Activated B cell treated with CpG ODN at 0.5 μM for 24 hours (primary cell): ENCODE results near the gene RBMS1. TPM values are rescaled to one million over a fixed set of nuclear protein-coding genes. Genes with fewer than 3 reads are reported as not detected.
A peak's percentile ranks its signal among the peaks of the same experiment; 100 is the strongest.

Experiments
- ATAC-seq: fragments of 200-7000 bp; cut with Tn5 transposase; one replicate; pipeline ENCODE4 v1.10.0; 2021; ENCODE audit warnings: low read depth, mild to moderate bottlenecking, moderate library complexity
- CTCF ChIA-PET: fragments of 350-600 bp; sonication (Branson Sonifier 250); formaldehyde crosslinking; loops from one replicate; lab custom pipeline; 2021; ENCODE audit warnings: antibody characterized with exemption; lab: Charles Lee
- POLR2A ChIA-PET: fragments of 350-600 bp; sonication (Branson Sonifier 250); formaldehyde crosslinking; loops from one replicate; lab custom pipeline; 2021; ENCODE audit warnings: antibody characterized with exemption; lab: Charles Lee
- DNase-seq: peaks from one replicate; pipeline ENCODE4 v3.0.0; 2022
- H3K27ac Mint-ChIP-seq: one replicate; pipeline ENCODE4 v1.8.0; 2020; ENCODE audit warnings: mixed read lengths
- H3K27me3 Mint-ChIP-seq: one replicate; pipeline ENCODE4 v1.8.0; 2021; ENCODE audit warnings: mixed read lengths
- H3K36me3 Mint-ChIP-seq: one replicate; pipeline ENCODE4 v1.8.0; 2021; ENCODE audit warnings: low read depth, mixed read lengths
- H3K4me1 Mint-ChIP-seq: one replicate; pipeline ENCODE4 v1.8.0; 2021; ENCODE audit warnings: mixed read lengths
- H3K4me3 Mint-ChIP-seq: one replicate; pipeline ENCODE4 v1.8.0; 2020; ENCODE audit warnings: mild to moderate bottlenecking, mixed read lengths
- H3K9me3 Mint-ChIP-seq: one replicate; pipeline ENCODE4 v1.8.0; 2020; ENCODE audit warnings: mixed read lengths
- intact Hi-C: fragments of 100-400 bp; cut with micrococcal nuclease; formaldehyde crosslinking; loops from one replicate; pipeline ENCODE4 v1.15.1; 2024
- total RNA-seq: library from RNA; stranded (reverse); gene quantifications from 2 replicates; pipeline ENCODE4 v1.2.3, GENCODE V29; 2022
- TF ChIP-seq, protein P1 (sequence below): fragments of 200-600 bp; IDR thresholded peaks from one replicate; pipeline ENCODE4 v1.8.0; 2022; ENCODE audit warnings: antibody characterized with exemption, mild to moderate bottlenecking

Gene RBMS1
- total RNA-seq, 1 donor from 2014 or later: 30.9 TPM

DNA sequence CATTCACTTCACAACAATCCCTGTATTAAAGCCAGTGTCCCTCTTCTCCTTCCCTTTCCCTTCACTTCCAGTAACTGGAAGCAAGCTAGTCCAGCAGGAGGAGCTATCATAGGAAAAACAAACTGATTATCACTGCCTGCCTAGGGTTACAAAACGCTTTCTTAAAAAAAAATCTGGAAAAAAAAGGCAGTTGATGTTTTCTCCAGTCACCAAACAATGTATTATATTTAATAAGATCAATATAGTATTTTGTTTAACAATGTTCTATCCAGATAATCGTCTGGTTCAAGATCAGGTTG, 214.8 kb downstream of the RBMS1 start:
- ChIA-PET CTCF (no interaction called here), POLR2A (no interaction called here)
- DNase-seq (no peak), ATAC-seq (no peak)
- H3K27ac Mint-ChIP-seq: no peak overlapping the region
- no peaks in the 10 kb centered on the region for H3K9me3 Mint-ChIP-seq
- no peak overlapping the region for H3K4me3 Mint-ChIP-seq
- TF ChIP-seq, protein P1, sequence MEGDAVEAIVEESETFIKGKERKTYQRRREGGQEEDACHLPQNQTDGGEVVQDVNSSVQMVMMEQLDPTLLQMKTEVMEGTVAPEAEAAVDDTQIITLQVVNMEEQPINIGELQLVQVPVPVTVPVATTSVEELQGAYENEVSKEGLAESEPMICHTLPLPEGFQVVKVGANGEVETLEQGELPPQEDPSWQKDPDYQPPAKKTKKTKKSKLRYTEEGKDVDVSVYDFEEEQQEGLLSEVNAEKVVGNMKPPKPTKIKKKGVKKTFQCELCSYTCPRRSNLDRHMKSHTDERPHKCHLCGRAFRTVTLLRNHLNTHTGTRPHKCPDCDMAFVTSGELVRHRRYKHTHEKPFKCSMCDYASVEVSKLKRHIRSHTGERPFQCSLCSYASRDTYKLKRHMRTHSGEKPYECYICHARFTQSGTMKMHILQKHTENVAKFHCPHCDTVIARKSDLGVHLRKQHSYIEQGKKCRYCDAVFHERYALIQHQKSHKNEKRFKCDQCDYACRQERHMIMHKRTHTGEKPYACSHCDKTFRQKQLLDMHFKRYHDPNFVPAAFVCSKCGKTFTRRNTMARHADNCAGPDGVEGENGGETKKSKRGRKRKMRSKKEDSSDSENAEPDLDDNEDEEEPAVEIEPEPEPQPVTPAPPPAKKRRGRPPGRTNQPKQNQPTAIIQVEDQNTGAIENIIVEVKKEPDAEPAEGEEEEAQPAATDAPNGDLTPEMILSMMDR: no peak
- intact Hi-C loops: no loop called here
- H3K36me3 Mint-ChIP-seq: peaks cover 76% of the 10 kb centered on the region
- H3K27me3 Mint-ChIP-seq: no peaks in the 10 kb centered on the region
- H3K4me1 Mint-ChIP-seq: no peaks in the 10 kb centered on the region

DNA sequence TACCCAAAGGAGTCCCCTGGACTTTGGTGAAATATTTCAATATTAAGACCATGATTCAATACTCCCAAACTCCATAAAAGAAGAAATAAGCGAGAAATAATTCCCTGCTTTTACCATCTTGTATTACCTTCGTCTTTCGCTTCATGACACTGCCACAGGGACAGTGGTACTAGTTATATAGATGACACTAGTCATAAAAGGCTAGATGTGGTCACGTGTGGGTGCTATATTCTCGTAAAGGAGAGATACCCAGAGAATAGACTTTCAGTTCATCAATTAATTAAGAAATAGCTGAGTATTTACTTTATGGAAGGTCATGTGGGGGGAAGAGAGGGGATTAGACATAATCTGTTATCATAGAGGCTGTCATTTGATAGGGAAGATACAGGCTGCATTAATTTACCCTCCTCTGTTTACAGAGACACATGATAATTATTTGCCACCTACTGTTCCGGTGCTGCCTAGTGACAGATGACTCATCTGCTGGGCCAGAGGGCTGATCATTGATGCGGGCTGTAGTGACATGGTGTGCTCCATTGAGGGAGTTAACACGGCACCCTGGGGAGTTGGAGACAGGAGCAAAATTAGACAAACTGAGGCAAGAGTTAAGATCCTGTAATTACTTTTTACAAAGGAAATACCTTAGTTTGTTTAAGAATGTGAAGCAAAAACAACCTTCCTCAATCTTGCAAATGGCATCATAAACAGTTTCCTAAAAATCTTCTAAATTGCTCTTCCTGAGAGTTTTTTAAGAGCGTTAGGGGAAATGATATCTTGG, 215.3 kb downstream of the RBMS1 start:
- H3K4me1 Mint-ChIP-seq: no peaks in the 10 kb centered on the region
- no peak overlapping the region for H3K4me3 Mint-ChIP-seq
- ATAC-seq: peak; percentile 78
- H3K9me3 Mint-ChIP-seq: no peaks in the 10 kb centered on the region
- no peak overlapping the region for H3K27ac Mint-ChIP-seq
- ChIA-PET CTCF (no interaction called here), POLR2A (interaction anchor here (0.6 kb wide), 1 partner anchor 116 kb away, joined by 4 read pairs; no protein-coding TSS in a partner anchor)
- peaks cover 79% of the 10 kb centered on the region for H3K36me3 Mint-ChIP-seq
- intact Hi-C loops: no loop called here
- no peak for DNase-seq
- TF ChIP-seq, protein P1: no peak
- no peaks in the 10 kb centered on the region for H3K27me3 Mint-ChIP-seq

DNA sequence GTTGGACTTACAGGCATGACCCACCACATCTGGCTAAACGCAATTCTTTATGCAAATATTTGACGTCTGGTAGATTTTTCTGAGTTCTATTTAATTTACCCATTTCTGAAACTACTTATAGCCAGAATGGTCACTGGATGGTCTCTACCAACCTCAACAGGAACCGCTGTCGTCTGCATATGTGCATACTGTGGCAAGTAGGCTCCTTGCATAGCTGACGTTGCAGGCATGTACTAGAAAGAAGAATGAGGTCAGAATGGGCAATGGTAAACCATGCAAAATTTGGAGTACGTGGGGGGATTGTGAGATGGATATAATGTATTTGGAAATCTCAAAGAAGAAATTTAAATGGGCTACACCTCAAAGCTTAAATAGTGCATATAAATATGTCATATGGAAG, 216.5 kb downstream of the RBMS1 start:
- ChIA-PET CTCF (no interaction called here), POLR2A (no interaction called here)
- H3K36me3 Mint-ChIP-seq: peaks cover 77% of the 10 kb centered on the region
- DNase-seq: no peak
- H3K4me3 Mint-ChIP-seq: no peak overlapping the region
- no peaks in the 10 kb centered on the region for H3K4me1 Mint-ChIP-seq
- ATAC-seq: no peak
- H3K9me3 Mint-ChIP-seq: no peaks in the 10 kb centered on the region
- no peaks in the 10 kb centered on the region for H3K27me3 Mint-ChIP-seq
- intact Hi-C loops: no loop called here
- TF ChIP-seq, protein P1: no peak
- H3K27ac Mint-ChIP-seq: no peak overlapping the region

DNA sequence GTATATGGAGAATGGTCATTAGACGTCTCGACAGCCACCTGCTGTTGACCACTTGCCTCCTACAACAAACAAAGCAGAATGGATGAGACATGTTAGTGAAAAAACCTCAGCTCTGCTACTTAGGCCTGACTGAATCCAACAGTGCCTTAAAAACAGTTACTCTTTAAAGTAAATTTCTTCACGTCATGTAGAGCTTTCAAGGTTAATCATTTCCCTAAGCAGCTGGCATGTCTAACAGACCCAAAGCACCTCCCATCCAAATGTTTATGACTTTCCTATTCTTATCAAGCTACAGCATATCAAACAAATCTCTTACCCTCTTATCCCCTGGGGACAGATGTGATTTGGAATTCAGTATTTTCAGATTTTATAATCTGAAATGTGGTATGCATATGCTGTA, 218.0 kb downstream of the RBMS1 start:
- intact Hi-C loops: no loop called here
- peaks cover 74% of the 10 kb centered on the region for H3K36me3 Mint-ChIP-seq

More for the DNA sequence above, 218.0 kb downstream of the RBMS1 start:
- H3K27me3 Mint-ChIP-seq: no peaks in the 10 kb centered on the region
- no peaks in the 10 kb centered on the region for H3K9me3 Mint-ChIP-seq
- ChIA-PET POLR2A (no interaction called here), CTCF (no interaction called here)
- no peaks in the 10 kb centered on the region for H3K4me1 Mint-ChIP-seq
- no peak for DNase-seq
- H3K27ac Mint-ChIP-seq: no peak overlapping the region
- TF ChIP-seq, protein P1: no peak
- no peak overlapping the region for H3K4me3 Mint-ChIP-seq
- ATAC-seq: no peak
